Measurements from ENCODE around the gene CNOT9. TPM values are rescaled to one million over a fixed set of nuclear protein-coding genes. Genes with fewer than 3 reads are reported as not detected.

The CNOT9 gene
- total and polyA plus RNA-seq, 4 donors = 10.5 to 24.4 (median 14.8) TPM

DNA sequence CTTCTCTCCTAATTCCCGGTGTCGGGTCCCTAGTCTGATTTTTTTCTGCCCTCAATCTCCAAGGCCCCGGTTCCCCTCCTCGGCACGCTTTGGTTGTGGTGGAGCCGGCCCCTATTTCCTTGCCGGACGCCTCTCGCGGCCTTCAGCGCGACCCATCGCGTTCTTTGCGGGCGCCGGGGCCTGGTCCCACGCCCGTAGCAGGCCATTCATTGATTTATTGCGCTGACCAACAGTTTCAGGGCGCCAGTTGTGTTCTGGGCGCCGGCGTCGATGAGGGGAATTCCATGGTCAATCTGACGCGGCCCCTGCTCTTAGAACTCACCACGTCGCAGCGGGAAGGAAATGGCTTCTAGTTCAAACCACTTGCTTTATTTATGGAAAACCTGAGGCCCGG lies 396 bp downstream of the CNOT9 start:
- peak overlapping the region; percentile 93 to 98 for H3K27ac ChIP-seq (ENCODE audit: low read depth in 1 of 2, low read length in 2 of 2)
- no peaks in the 10 kb centered on the region for H3K9me3 ChIP-seq (ENCODE audit: control insufficient read depth in 4 of 4, low read length in 3 of 4)
- under 1% methylated on average over 31 of the region's 31 CpGs for WGBS
- TF ChIP-seq GABPA (IDR thresholded peaks at IDR 0.05 in 1 of 2, conservative IDR thresholded peaks at IDR 0.05 in 1 of 2) (no peak), TAF1 (conservative IDR thresholded peaks at IDR 0.05) (peak; percentile 67), YY1 (IDR thresholded peaks at IDR 0.05) (peak; percentile 5), RXRA (IDR thresholded peaks at IDR 0.05) (no peak), MAX (IDR thresholded peaks at IDR 0.05) (no peak), HNF4A (conservative IDR thresholded peaks at IDR 0.05) (no peak), JUND (IDR thresholded peaks at IDR 0.05) (no peak), FOXA2 (IDR thresholded peaks at IDR 0.05) (no peak), RAD21 (IDR thresholded peaks at IDR 0.05) (no peak), REST (IDR thresholded peaks at IDR 0.05) (peak; percentile 71), EGR1 (IDR thresholded peaks at IDR 0.05; ENCODE audit: low read depth in 2 of 2) (no peak)
- TF ChIP-seq, protein P1, sequence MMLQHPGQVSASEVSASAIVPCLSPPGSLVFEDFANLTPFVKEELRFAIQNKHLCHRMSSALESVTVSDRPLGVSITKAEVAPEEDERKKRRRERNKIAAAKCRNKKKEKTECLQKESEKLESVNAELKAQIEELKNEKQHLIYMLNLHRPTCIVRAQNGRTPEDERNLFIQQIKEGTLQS (IDR thresholded peaks at IDR 0.05) = no peak
- peak overlapping the region; percentile 62 to 93 (median 83) for H3K4me3 ChIP-seq (ENCODE audit: low read depth in 1 of 3, low read length in 3 of 3)
- peaks cover 5 to 33% (median 27%) of the 10 kb centered on the region in 4 donors for H3K4me1 ChIP-seq (ENCODE audit: control insufficient read depth in 4 of 4, insufficient read depth in 4 of 4, low read length in 3 of 4)
- peak overlapping the region; percentile 84 to 95 for H3K9ac ChIP-seq (ENCODE audit: low read depth in 1 of 2, low read length in 2 of 2)
- no peak for DNase-seq (ENCODE audit: low spot score)
- H3K27me3 ChIP-seq (ENCODE audit: control insufficient read depth in 4 of 4, insufficient read depth in 4 of 4, low read length in 3 of 4) = no peaks in the 10 kb centered on the region
- H3K36me3 ChIP-seq (ENCODE audit: control insufficient read depth in 4 of 4, insufficient read depth in 3 of 4, low read depth in 1 of 4, low read length in 3 of 4) = peaks cover 0 to 4% (median 0%) of the 10 kb centered on the region in 4 donors

DNA sequence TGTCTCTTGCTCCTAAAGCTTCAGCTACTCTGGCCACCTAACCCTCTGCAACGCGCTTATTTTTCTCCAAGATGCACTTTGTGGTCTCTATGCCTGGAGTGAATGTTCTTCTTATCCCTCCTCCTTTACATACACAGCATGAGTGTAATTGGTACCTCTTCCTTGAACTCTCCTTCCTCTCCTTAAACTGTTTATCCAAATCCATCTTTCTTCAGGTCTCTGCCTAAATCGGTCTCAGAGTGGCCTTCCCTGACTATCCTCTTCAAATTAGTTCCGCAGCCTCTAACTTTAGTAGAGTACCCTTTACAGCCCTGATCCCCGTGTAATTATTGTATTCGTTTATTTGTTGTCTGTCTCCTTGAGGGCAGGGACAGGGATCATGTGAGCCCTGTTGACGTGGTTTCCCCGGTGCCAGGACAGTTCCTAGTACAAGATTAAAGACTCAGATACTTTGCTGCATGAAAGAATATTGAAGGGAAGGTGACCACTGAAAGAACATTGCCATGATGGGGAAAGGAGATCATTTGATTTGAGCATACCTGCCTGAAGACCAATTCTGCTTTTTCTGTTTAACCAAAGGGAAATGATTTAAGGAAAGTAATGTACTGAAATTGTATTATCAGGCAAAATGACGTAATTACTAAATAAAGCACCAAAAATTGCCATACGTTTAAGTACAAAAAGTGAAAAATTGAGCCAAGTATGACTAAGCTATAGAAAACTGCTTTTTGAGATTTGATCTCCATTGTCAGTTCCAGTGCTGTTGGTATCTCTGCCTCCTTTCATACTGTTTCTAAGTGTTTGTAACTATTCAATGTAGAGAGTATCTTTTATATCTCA lies 1.2 kb downstream of the CNOT9 start:
- Histone ChIP-seq H3K9me3 (ENCODE audit: control insufficient read depth in 4 of 4, low read length in 3 of 4) (no peaks in the 10 kb centered on the region), H3K4me1 (ENCODE audit: control insufficient read depth in 4 of 4, insufficient read depth in 4 of 4, low read length in 3 of 4) (peaks cover 5 to 33% (median 27%) of the 10 kb centered on the region in 4 donors), H3K36me3 (ENCODE audit: control insufficient read depth in 4 of 4, insufficient read depth in 3 of 4, low read depth in 1 of 4, low read length in 3 of 4) (peaks cover 0 to 7% (median 1%) of the 10 kb centered on the region in 4 donors), H3K4me3 (ENCODE audit: low read depth in 1 of 3, low read length in 3 of 3) (peak overlapping the region; percentile 62 to 93 (median 83)), H3K9ac (ENCODE audit: low read depth in 1 of 2, low read length in 2 of 2) (peak overlapping the region; percentile 84 to 95), H3K27me3 (ENCODE audit: control insufficient read depth in 4 of 4, insufficient read depth in 4 of 4, low read length in 3 of 4) (no peaks in the 10 kb centered on the region), H3K27ac (ENCODE audit: low read depth in 1 of 2, low read length in 2 of 2) (peak overlapping the region; percentile 93 to 98)
- WGBS = 6% methylated on average over 10 of the region's 10 CpGs
- no peak for DNase-seq (ENCODE audit: low spot score)
- TF ChIP-seq NR2F2 (IDR thresholded peaks at IDR 0.05) = no peak
- peak in 1 of 2 donors; percentile 4 for TF ChIP-seq RAD21 (IDR thresholded peaks at IDR 0.05)

DNA sequence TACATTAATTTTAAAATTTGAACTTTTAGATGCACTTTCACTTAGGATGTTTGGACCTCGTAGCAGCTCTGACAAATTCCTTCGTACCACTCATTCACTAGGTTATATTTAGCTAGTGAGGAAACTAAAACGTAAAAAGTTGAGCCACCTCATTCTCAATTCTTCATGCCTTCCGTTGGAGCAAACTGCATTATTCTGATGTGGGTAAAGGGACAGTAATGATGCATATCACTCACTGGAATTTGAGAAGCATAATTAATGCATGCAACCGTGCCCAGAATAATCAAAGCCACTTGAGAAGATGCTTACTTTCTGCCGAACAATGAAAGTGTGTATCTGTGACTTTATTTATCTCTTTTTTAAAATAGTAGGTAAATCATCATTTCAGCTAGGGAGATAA lies 2.2 kb downstream of the CNOT9 start:
- H3K27me3 ChIP-seq (ENCODE audit: control insufficient read depth in 4 of 4, insufficient read depth in 4 of 4, low read length in 3 of 4) = no peaks in the 10 kb centered on the region
- no peak overlapping the region for H3K9ac ChIP-seq (ENCODE audit: low read depth in 1 of 2, low read length in 2 of 2)
- H3K27ac ChIP-seq (ENCODE audit: low read depth in 1 of 2, low read length in 2 of 2) = no peak overlapping the region
- 49% methylated on average over 6 of the region's 6 CpGs for WGBS
- no peak for DNase-seq (ENCODE audit: low spot score)
- peaks cover 5 to 33% (median 27%) of the 10 kb centered on the region in 4 donors for H3K4me1 ChIP-seq (ENCODE audit: control insufficient read depth in 4 of 4, insufficient read depth in 4 of 4, low read length in 3 of 4)
- TF ChIP-seq SP1 (IDR thresholded peaks at IDR 0.05) (no peak), TAF1 (conservative IDR thresholded peaks at IDR 0.05) (no peak), GABPA (IDR thresholded peaks at IDR 0.05 in 1 of 2, conservative IDR thresholded peaks at IDR 0.05 in 1 of 2) (no peak)
- no peaks in the 10 kb centered on the region for H3K9me3 ChIP-seq (ENCODE audit: control insufficient read depth in 4 of 4, low read length in 3 of 4)
- no peak overlapping the region for H3K4me3 ChIP-seq (ENCODE audit: low read depth in 1 of 3, low read length in 3 of 3)
- H3K36me3 ChIP-seq (ENCODE audit: control insufficient read depth in 4 of 4, insufficient read depth in 3 of 4, low read depth in 1 of 4, low read length in 3 of 4) = peaks cover 0 to 10% (median 1%) of the 10 kb centered on the region in 4 donors
